ENCODE results near the gene OGT.

- TF ChIP-seq NFIC (IDR thresholded peaks at IDR 0.05; ENCODE audit: borderline replicate concordance) (no peak), POLR2AphosphoS5 (IDR thresholded peaks at IDR 0.05; ENCODE audit: low read depth, low read length) (no peak), CTCF (IDR thresholded peaks at IDR 0.05) (no peak)
These were observed 70.7 kb downstream of the OGT start for GRCh38 chrX:71603618-71604017.
